IMR-90 (cell line): ENCODE data around the gene KRT6B. TPM values are rescaled to one million over a fixed set of nuclear protein-coding genes. Genes with fewer than 3 reads are reported as not detected.

Source experiments
- ATAC-seq: fragments of 200-7000 bp; cut with Tn5 transposase; 2 replicates; pipeline ENCODE4 v1.9.1; 2020; ENCODE audit warnings: low read depth, mild to moderate bottlenecking, moderate library complexity
- BruUV-seq: library from RNA; stranded (reverse); fragments of 400-500 nt; replicated peaks from 2 replicates; lab custom pipeline; 2021; lab: Mats Ljungman, UMichigan
- CTCF ChIA-PET: fragments of 300-600 bp; formaldehyde crosslinking; extraction: SDS; loops from one replicate; lab custom pipeline; 2021; ENCODE audit warnings: antibody characterized with exemption; lab: Yijun Ruan, JAX
- POLR2A ChIA-PET: fragments of 300-600 bp; sonication (Branson Sonifier 250); formaldehyde crosslinking; loops from one replicate; lab custom pipeline; 2022; ENCODE audit warnings: antibody characterized with exemption; ENCODE audit not compliant: unreplicated experiment; lab: Charles Lee
- DNase-seq: peaks from one replicate; pipeline ENCODE4 v3.0.0; 2013
- H2AFZ ChIP-seq: replicated peaks from 2 replicates; pipeline ENCODE3; 2013; ENCODE audit warnings: low read length, mild to moderate bottlenecking; ENCODE audit not compliant: poor library complexity
- H2AK5ac ChIP-seq: 2 replicates; pipeline ENCODE4 v1.6.1; 2013; ENCODE audit warnings: low read depth, low read length, inconsistent platforms
- H2AK9ac ChIP-seq: replicated peaks from 2 replicates; pipeline ENCODE3; 2013; ENCODE audit warnings: mild to moderate bottlenecking, low read depth, low read length, moderate library complexity; ENCODE audit not compliant: poor library complexity
- H2BK120ac ChIP-seq: 2 replicates; pipeline ENCODE4 v1.6.1; 2013; ENCODE audit warnings: low read depth, low read length, inconsistent platforms
- H2BK15ac ChIP-seq: 3 replicates; pipeline ENCODE4 v1.6.1; 2013; ENCODE audit warnings: low read depth, low read length, inconsistent platforms
- H2BK20ac ChIP-seq: 2 replicates; pipeline ENCODE4 v1.6.1; 2013; ENCODE audit warnings: low read depth, mild to moderate bottlenecking, inconsistent platforms, low read length, moderate library complexity
- H2BK5ac ChIP-seq: 2 replicates; pipeline ENCODE4 v1.6.1; 2013; ENCODE audit warnings: mild to moderate bottlenecking, low read depth, low read length, inconsistent platforms; ENCODE audit not compliant: poor library complexity, severe bottlenecking
- H3K14ac ChIP-seq: replicated peaks from 2 replicates; pipeline ENCODE4 v1.6.1; 2013; ENCODE audit warnings: low read depth, low read length, inconsistent platforms
- H3K18ac ChIP-seq: 2 replicates; pipeline ENCODE4 v1.6.1; 2013; ENCODE audit warnings: low read depth, low read length, control low read depth
- H3K23ac ChIP-seq: 2 replicates; pipeline ENCODE4 v1.6.1; 2013; ENCODE audit warnings: low read depth, low read length, inconsistent platforms
- H3K27ac ChIP-seq: 2 replicates; pipeline ENCODE4 v1.5.1; 2013; ENCODE audit warnings: mild to moderate bottlenecking, control low read depth, low read length; ENCODE audit not compliant: insufficient read depth
- H3K27me3 ChIP-seq: 2 replicates; pipeline ENCODE4 v1.6.1; 2013; ENCODE audit warnings: low read length; ENCODE audit not compliant: control insufficient read depth, insufficient read depth
- H3K36me3 ChIP-seq: 2 replicates; pipeline ENCODE4 v1.6.1; 2013; ENCODE audit warnings: low read length, mixed read lengths; ENCODE audit not compliant: control insufficient read depth, insufficient read depth
- H3K4ac ChIP-seq: 2 replicates; pipeline ENCODE4 v1.6.1; 2013; ENCODE audit warnings: low read depth, low read length, inconsistent platforms
- H3K4me1 ChIP-seq: 2 replicates; pipeline ENCODE4 v1.6.1; 2013; ENCODE audit warnings: low read length, mixed read lengths; ENCODE audit not compliant: control insufficient read depth, insufficient read depth
- H3K4me2 ChIP-seq: 2 replicates; pipeline ENCODE4 v1.6.1; 2013; ENCODE audit warnings: low read depth, mild to moderate bottlenecking, control low read depth, low read length, moderate library complexity
- H3K4me3 ChIP-seq: 2 replicates; pipeline ENCODE4 v1.5.1; 2013; ENCODE audit warnings: low read depth, mild to moderate bottlenecking, control low read depth, low read length, moderate library complexity; ENCODE audit not compliant: insufficient read depth
- H3K56ac ChIP-seq: 2 replicates; pipeline ENCODE4 v1.6.1; 2013; ENCODE audit warnings: low read length, inconsistent platforms; ENCODE audit not compliant: insufficient read depth; ENCODE audit errors: extremely low read depth
- H3K79me1 ChIP-seq, 2 experiments: 2 replicates each; pipeline ENCODE4 v1.6.1; 2013; ENCODE audit warnings: low read length in 2 of 2, inconsistent platforms in 1 of 2, low read depth in 1 of 2
- H3K9ac ChIP-seq: 2 replicates; pipeline ENCODE4 v1.6.1; 2013; ENCODE audit warnings: low read depth, low read length, control low read depth
- H3K9me1 ChIP-seq: 2 replicates; pipeline ENCODE4 v1.6.1; 2013; ENCODE audit warnings: low read length, inconsistent platforms; ENCODE audit not compliant: insufficient read depth
- H3K9me3 ChIP-seq: 2 replicates; pipeline ENCODE4 v1.6.1; 2013; ENCODE audit warnings: low read length; ENCODE audit not compliant: control insufficient read depth, insufficient read depth
- H4K20me1 ChIP-seq: 2 replicates; pipeline ENCODE4 v1.6.1; 2013; ENCODE audit warnings: low read length, inconsistent platforms; ENCODE audit not compliant: insufficient read depth
- H4K5ac ChIP-seq: 2 replicates; pipeline ENCODE4 v1.6.1; 2013; ENCODE audit warnings: mild to moderate bottlenecking, low read depth, low read length, control low read depth
- H4K8ac ChIP-seq, 2 experiments: 2 replicates each; pipeline ENCODE4 v1.6.1; 2013; ENCODE audit warnings: low read depth in 2 of 2, low read length in 2 of 2, control low read depth in 1 of 2, inconsistent platforms in 1 of 2
- H4K91ac ChIP-seq: 2 replicates; pipeline ENCODE4 v1.6.1; 2013; ENCODE audit warnings: low read depth, low read length, inconsistent platforms; ENCODE audit not compliant: insufficient read depth
- CEBPB ChIP-seq: IDR thresholded peaks from 2 replicates; pipeline ENCODE4 v1.6.1; 2012; ENCODE audit warnings: low read depth, low read length, improper control_type of control experiment
- CHD1 ChIP-seq: IDR thresholded peaks from 2 replicates; pipeline ENCODE4 v1.6.1; 2012; ENCODE audit warnings: low read depth, low read length, improper control_type of control experiment
- FOS ChIP-seq: fragments of 150-350 bp; IDR thresholded peaks from 2 replicates; pipeline ENCODE4 v1.6.1; 2016; ENCODE audit warnings: low read depth, low read length
- MAFK ChIP-seq: IDR thresholded peaks from 2 replicates; pipeline ENCODE4 v1.6.1; 2012; ENCODE audit warnings: low read depth, low read length, improper control_type of control experiment
- MAZ ChIP-seq: IDR thresholded peaks from 2 replicates; pipeline ENCODE4 v1.6.1; 2012; ENCODE audit warnings: low read depth, mild to moderate bottlenecking, low read length, improper control_type of control experiment, moderate library complexity, borderline replicate concordance
- POLR2A ChIP-seq: IDR thresholded peaks from 2 replicates; pipeline ENCODE4 v1.6.1; 2012; ENCODE audit warnings: mild to moderate bottlenecking, low read depth, low read length
- RAD21 ChIP-seq: IDR thresholded peaks from 2 replicates; pipeline ENCODE4 v1.6.1; 2012; ENCODE audit warnings: low read length, improper control_type of control experiment
- RCOR1 ChIP-seq: IDR thresholded peaks from 2 replicates; pipeline ENCODE4 v1.6.1; 2012; ENCODE audit warnings: mild to moderate bottlenecking, low read length, improper control_type of control experiment; ENCODE audit not compliant: insufficient replicate concordance
- RFX5 ChIP-seq: IDR thresholded peaks from 2 replicates; pipeline ENCODE4 v1.8.0; 2012; ENCODE audit warnings: low read depth, mild to moderate bottlenecking, low read length, moderate library complexity
- WGBS, 2 experiments: methylation state at CpG; one replicate each; pipeline versions ENCODE4 v1.1.5 to v1.1.7; 2013; ENCODE audit warnings: missing lambda C conversion rate in 2 of 2; ENCODE audit not compliant: insufficient read length in 1 of 2; ENCODE audit errors: extremely low coverage in 2 of 2; 5-methylcytosine and 5-hydroxymethylcytosine counted together
- dilution Hi-C: fragments of 300-500 bp; cut with HindIII; formaldehyde crosslinking; loops from one replicate; pipeline ENCODE4 v1.14.3; 2018; ENCODE audit warnings: low sequenced_read_pairs; ENCODE audit not compliant: unreplicated experiment
- in situ Hi-C: fragments of 300-500 bp; cut with MboI; formaldehyde crosslinking; loops from 3 replicates; pipeline ENCODE4 v1.14.3; 2019; ENCODE audit warnings: low sequenced_read_pairs, inconsistent platforms, mixed read lengths
- intact Hi-C: fragments of 100-400 bp; cut with micrococcal nuclease; formaldehyde crosslinking; loops from 2 replicates; pipeline ENCODE4 v1.10.0; 2022
- polyA plus RNA-seq, 3 experiments: library from polyadenylated mRNA; depleted of rRNA; stranded (reverse); fragments of >200 nt; gene quantifications; 2 replicates each; pipeline ENCODE4 v1.2.3, GENCODE V29; 2012; ENCODE audit warnings: low replicate concordance in 1 of 3
- total RNA-seq: library from RNA; depleted of rRNA; stranded (reverse); fragments of >200 nt; gene quantifications from 2 replicates; pipeline ENCODE4 v1.2.3, GENCODE V29; 2012
- TF ChIP-seq, protein P1 (sequence below): fragments of 150-350 bp; IDR thresholded peaks from 2 replicates; pipeline ENCODE4 v1.6.1; 2017; ENCODE audit warnings: mild to moderate bottlenecking, antibody characterized with exemption, low read length, low read depth
- TF ChIP-seq, protein P2 (sequence below): fragments of 150-350 bp; IDR thresholded peaks from 2 replicates; pipeline ENCODE4 v1.6.1; 2016; ENCODE audit warnings: low read depth, mild to moderate bottlenecking, low read length, moderate library complexity, borderline replicate concordance

The KRT6B gene
- total and polyA plus RNA-seq, 2 of the 4 experiments (the other 2 are of a cell fraction) = not detected

DNA sequence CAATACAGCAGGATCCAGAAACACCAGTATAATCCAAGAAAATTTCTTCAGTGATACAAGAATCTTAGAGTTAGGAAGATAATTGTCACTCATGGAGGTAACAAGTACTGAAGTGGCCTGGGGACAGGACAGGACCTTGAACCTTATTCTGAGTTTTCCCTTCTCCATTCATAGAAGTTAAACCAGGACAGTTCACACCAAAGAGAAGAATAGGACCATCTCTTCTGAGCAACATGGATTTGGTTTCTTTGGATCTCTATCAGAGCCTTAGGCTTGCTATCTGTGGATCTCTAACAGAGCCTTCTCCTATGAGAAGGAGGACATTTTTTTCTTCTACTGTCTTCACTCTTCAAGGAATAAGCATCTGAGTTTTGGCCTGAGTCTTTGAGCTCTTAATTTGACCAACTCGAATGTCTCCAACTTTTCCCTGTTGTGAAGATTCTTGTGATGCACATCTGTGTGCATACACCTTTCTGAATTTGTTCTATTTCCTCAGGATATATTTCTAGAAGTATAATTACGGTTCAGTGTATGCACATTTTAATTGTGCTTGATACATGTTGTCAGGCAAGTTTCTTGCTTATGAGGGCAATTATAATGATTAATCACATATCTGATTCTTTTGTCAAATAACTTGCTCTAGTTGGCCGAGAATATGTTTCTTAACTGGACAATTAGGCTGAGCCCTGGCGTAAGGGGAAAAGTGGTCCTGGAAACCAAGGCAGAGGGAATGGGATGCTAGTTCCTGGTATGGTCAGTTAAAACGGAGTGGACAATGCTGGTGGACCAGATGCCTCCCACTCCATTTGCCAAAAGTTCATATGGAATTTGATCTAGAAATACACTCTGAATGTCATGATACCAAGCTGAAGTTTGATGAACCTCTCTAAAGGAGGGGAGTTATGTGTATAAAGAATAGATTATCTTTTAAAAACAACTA is 34.5 kb upstream of the KRT6B start:
- Histone ChIP-seq H3K4me3 (no peak overlapping the region), H2AK5ac (no peak overlapping the region), H2AK9ac (no peak overlapping the region), H3K9me3 (no peaks in the 10 kb centered on the region), H4K5ac (no peak overlapping the region), H3K4me1 (no peaks in the 10 kb centered on the region), H4K20me1 (no peaks in the 10 kb centered on the region), H3K4me2 (no peak overlapping the region), H3K4ac (no peak overlapping the region), H3K27me3 (peaks cover 5% of the 10 kb centered on the region), H3K27ac (no peak overlapping the region), H4K8ac (no peak overlapping the region), H3K56ac (no peak overlapping the region), H3K79me1 (no peaks in the 10 kb centered on the region), H2BK120ac (no peak overlapping the region), H2AFZ (no peak overlapping the region), H2BK15ac (no peak overlapping the region), H2BK5ac (no peak overlapping the region), H3K18ac (no peak overlapping the region), H4K91ac (no peak overlapping the region), H3K36me3 (no peaks in the 10 kb centered on the region), H2BK20ac (no peak overlapping the region), H3K14ac (no peak overlapping the region), H3K9me1 (no peaks in the 10 kb centered on the region), H3K23ac (no peak overlapping the region), H3K9ac (no peak overlapping the region)
- dilution Hi-C loops (no loop called here), in situ Hi-C loops (no loop called here), intact Hi-C loops (no loop called here)
- WGBS, 2 experiments = no CpG with 5 or more reads among the region's 5 CpGs
- POLR2A ChIA-PET = no interaction called here
- CTCF ChIA-PET = no interaction called here
- TF ChIP-seq POLR2A = no peak
- TF ChIP-seq, protein P1, sequence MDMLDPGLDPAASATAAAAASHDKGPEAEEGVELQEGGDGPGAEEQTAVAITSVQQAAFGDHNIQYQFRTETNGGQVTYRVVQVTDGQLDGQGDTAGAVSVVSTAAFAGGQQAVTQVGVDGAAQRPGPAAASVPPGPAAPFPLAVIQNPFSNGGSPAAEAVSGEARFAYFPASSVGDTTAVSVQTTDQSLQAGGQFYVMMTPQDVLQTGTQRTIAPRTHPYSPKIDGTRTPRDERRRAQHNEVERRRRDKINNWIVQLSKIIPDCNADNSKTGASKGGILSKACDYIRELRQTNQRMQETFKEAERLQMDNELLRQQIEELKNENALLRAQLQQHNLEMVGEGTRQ = no peak
- TF ChIP-seq RCOR1 = no peak
- no peak for TF ChIP-seq MAFK
- TF ChIP-seq RFX5 = no peak
- TF ChIP-seq CEBPB = no peak
- TF ChIP-seq, protein P2, sequence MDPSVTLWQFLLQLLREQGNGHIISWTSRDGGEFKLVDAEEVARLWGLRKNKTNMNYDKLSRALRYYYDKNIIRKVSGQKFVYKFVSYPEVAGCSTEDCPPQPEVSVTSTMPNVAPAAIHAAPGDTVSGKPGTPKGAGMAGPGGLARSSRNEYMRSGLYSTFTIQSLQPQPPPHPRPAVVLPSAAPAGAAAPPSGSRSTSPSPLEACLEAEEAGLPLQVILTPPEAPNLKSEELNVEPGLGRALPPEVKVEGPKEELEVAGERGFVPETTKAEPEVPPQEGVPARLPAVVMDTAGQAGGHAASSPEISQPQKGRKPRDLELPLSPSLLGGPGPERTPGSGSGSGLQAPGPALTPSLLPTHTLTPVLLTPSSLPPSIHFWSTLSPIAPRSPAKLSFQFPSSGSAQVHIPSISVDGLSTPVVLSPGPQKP = no peak
- no peak for TF ChIP-seq RAD21
- no peak for TF ChIP-seq CHD1
- TF ChIP-seq MAZ = no peak
- TF ChIP-seq FOS = no peak
- DNase-seq (no peak), ATAC-seq (no peak)
- no TSS peak for BruUV-seq
